Fibroblast of lung (primary cell): ENCODE data around the gene ZNF554. TPM values are rescaled to one million over a fixed set of nuclear protein-coding genes. Genes with fewer than 3 reads are reported as not detected.

Source experiments
- DNase-seq, 2 donors: peaks; one replicate each; pipeline versions ENCODE4 v3.0.0 to v3.0.0-alpha.2; 2010; ENCODE audit warnings: low read depth in 2 of 2
- H2AFZ ChIP-seq: 2 replicates; pipeline ENCODE4 v1.5.1; 2012; ENCODE audit warnings: low read length, control low read depth, inconsistent platforms
- H3K27ac ChIP-seq: 2 replicates; pipeline ENCODE4 v1.5.1; 2011; ENCODE audit warnings: low read length, control low read depth; ENCODE audit not compliant: insufficient read depth
- H3K27me3 ChIP-seq: 2 replicates; pipeline ENCODE4 v1.5.1; 2011; ENCODE audit warnings: mild to moderate bottlenecking, low read length; ENCODE audit not compliant: control insufficient read depth, insufficient read depth
- H3K36me3 ChIP-seq: 2 replicates; pipeline ENCODE4 v1.5.1; 2011; ENCODE audit warnings: low read length; ENCODE audit not compliant: control insufficient read depth, insufficient read depth
- H3K4me1 ChIP-seq: 2 replicates; pipeline ENCODE4 v1.5.1; 2011; ENCODE audit warnings: low read length; ENCODE audit not compliant: control insufficient read depth, insufficient read depth; ENCODE audit errors: extremely low read depth
- H3K4me2 ChIP-seq: 2 replicates; pipeline ENCODE4 v1.5.1; 2011; ENCODE audit warnings: low read length, control low read depth; ENCODE audit not compliant: insufficient read depth; ENCODE audit errors: extremely low read depth
- H3K4me3 ChIP-seq, 4 experiments: fragments of 200-600 bp in 1 of 4; sonication (generic) in 1 of 4; replicated peaks in 1 of 4; 2 replicates each; pipeline ENCODE4 v1.5.1; 2011 to 2016; ENCODE audit warnings: low read length in 4 of 4, low read depth in 3 of 4, mild to moderate bottlenecking in 3 of 4, control low read depth in 2 of 4, inconsistent platforms in 1 of 4, mixed read lengths in 1 of 4; ENCODE audit not compliant: insufficient read depth in 1 of 4; ENCODE audit errors: control extremely low read depth in 1 of 4
- H3K79me2 ChIP-seq: 2 replicates; pipeline ENCODE4 v1.5.1; 2012; ENCODE audit warnings: mild to moderate bottlenecking, low read length, inconsistent platforms; ENCODE audit not compliant: control insufficient read depth, insufficient read depth
- H3K9ac ChIP-seq: 2 replicates; pipeline ENCODE4 v1.5.1; 2011; ENCODE audit warnings: mild to moderate bottlenecking, low read length, control low read depth; ENCODE audit not compliant: insufficient read depth
- H3K9me3 ChIP-seq: 2 replicates; pipeline ENCODE4 v1.5.1; 2012; ENCODE audit warnings: low read depth, low read length; ENCODE audit not compliant: control insufficient read depth, insufficient read depth
- H4K20me1 ChIP-seq: 2 replicates; pipeline ENCODE4 v1.5.1; 2011; ENCODE audit warnings: low read length; ENCODE audit not compliant: control insufficient read depth, insufficient read depth; ENCODE audit errors: extremely low read depth
- CTCF ChIP-seq, 2 donors: IDR thresholded peaks in 1 of 2; conservative IDR thresholded peaks in 1 of 2; 1 replicate in 1 of 2; 2 replicates in 1 of 2; pipeline ENCODE4 v1.5.1; 2011 to 2012; ENCODE audit warnings: low read length in 2 of 2, control low read depth in 1 of 2, inconsistent platforms in 1 of 2, low read depth in 1 of 2, mild to moderate bottlenecking in 1 of 2
- EZH2 ChIP-seq: IDR thresholded peaks from 2 replicates; pipeline ENCODE4 v1.5.1; 2012; ENCODE audit warnings: low read length, control low read depth, mild to moderate bottlenecking; ENCODE audit errors: missing control alignments
- polyA plus RNA-seq, 2 donors: library from polyadenylated mRNA; depleted of rRNA in 1 of 2; stranded (reverse) in 1 of 2; unstranded in 1 of 2; fragments of >200 nt; gene quantifications; 2 replicates each; pipeline ENCODE4 v1.2.1, GENCODE V29; 2011 to 2012; ENCODE audit warnings: missing spikeins in 1 of 2
- total RNA-seq: library from RNA; depleted of rRNA; stranded (reverse); fragments of >200 nt; gene quantifications from 2 replicates; pipeline ENCODE4 v1.2.1, GENCODE V29; 2014

Gene ZNF554
- total and polyA plus RNA-seq, 2 donors (not counting 1 experiment from before 2014, with no cell fraction given) = 2.0 to 5.8 TPM

DNA sequence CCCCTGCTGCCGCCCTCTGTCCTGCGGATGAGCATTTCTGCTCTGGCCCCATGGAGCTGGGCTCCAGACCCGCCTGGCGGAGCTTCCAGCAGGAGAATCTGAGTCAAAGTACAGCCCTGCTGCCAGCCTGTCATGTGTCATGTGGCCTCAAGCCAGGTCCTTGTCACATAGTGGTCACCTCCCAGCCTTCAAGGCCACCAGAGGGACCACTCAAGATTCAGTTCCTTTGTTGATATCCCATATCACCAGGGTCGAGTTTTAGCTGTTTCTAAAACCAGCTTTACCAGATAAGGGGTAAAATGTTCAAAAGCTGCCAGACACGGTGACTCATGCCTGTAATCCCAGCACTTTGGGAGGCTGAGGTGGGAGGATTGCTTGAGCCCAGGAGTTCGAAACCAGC is 20.9 kb upstream of the ZNF554 start:
- H3K4me2 ChIP-seq = no peak overlapping the region
- no peaks in the 10 kb centered on the region for H4K20me1 ChIP-seq
- H3K9me3 ChIP-seq = no peaks in the 10 kb centered on the region
- no peak overlapping the region for H2AFZ ChIP-seq
- TF ChIP-seq EZH2 = no peak
- no peak for TF ChIP-seq CTCF (conservative IDR thresholded peaks at IDR 0.05 in 1 of 2, IDR thresholded peaks at IDR 0.05 in 1 of 2; ENCODE audit: low read depth in 1 of 2, low read length in 2 of 2)
- H3K9ac ChIP-seq = no peak overlapping the region
- H3K27me3 ChIP-seq = no peaks in the 10 kb centered on the region
- H3K4me1 ChIP-seq = no peaks in the 10 kb centered on the region
- no peak overlapping the region for H3K4me3 ChIP-seq
- H3K79me2 ChIP-seq = no peaks in the 10 kb centered on the region
- DNase-seq = no peak
- no peak overlapping the region for H3K27ac ChIP-seq
- peaks cover 30% of the 10 kb centered on the region for H3K36me3 ChIP-seq

DNA sequence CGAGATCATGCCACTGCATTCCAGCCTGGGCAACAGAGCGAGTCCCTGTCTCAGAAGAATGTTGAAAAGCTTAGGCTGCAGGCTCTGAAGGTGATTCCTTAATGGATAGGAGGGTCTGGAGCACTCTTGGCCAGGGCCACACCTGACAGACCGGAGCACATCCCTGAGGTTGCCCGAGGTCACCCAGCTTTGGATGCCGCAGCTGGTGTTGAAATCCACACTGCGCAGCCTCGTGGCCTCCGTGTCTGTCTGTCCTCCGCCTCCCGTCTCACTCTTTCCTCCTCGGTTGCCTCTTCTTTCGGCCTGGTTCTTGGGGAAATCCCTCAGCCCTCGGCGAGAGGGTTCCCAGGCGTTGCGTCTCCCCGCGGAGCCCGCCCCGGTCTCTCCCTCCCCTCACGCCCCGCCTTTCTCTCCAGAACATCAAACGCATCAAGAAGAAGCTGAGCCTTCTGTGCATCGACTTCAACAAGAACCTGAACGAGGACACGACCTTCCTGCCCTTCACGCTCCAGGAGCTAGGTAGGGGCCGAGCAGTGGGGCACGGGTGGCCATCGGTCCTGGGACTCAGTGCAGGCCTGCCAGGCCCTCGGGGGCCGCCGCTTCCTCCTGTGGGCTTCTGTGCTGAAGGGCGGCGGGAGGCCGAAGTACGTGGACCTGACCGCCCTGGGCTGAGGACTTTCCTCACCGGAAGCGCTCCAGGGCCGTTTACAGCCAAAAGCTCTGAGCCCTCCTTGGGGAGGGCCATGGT is 20.2 kb upstream of the ZNF554 start:
- no peak overlapping the region for H3K9ac ChIP-seq
- H3K27ac ChIP-seq = no peak overlapping the region
- no peak overlapping the region for H3K4me3 ChIP-seq
- H3K27me3 ChIP-seq = no peaks in the 10 kb centered on the region
- no peak for DNase-seq
- no peaks in the 10 kb centered on the region for H3K9me3 ChIP-seq
- H4K20me1 ChIP-seq = no peaks in the 10 kb centered on the region
- TF ChIP-seq CTCF (conservative IDR thresholded peaks at IDR 0.05 in 1 of 2, IDR thresholded peaks at IDR 0.05 in 1 of 2; ENCODE audit: low read depth in 1 of 2, low read length in 2 of 2) = no peak
- no peak for TF ChIP-seq EZH2
- H3K4me2 ChIP-seq = no peak overlapping the region
- H2AFZ ChIP-seq = no peak overlapping the region
- H3K4me1 ChIP-seq = no peaks in the 10 kb centered on the region
- H3K79me2 ChIP-seq = no peaks in the 10 kb centered on the region
- H3K36me3 ChIP-seq = peaks cover 30% of the 10 kb centered on the region

DNA sequence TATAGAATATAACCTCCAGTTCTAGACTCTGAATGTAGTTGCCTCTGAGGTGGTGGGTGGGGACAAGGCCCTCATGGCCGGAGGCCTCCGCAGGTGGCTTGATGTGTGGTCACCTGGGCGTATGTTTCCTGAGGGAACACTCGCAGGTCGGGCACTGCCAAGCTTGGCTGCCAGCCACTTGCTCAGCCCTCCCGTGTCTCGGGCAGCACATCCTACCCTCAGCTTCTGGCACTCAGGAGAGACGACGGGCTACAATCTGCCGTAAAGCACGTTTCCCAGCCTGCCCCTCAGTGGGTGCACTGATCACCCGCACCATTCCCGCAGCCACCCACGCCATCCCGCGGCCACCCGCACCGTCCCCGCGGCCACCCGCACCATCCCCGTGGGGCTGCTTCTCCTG is 19.2 kb upstream of the ZNF554 start:
- peaks cover 29% of the 10 kb centered on the region for H3K36me3 ChIP-seq
- no peak for DNase-seq

More for the DNA sequence above, 19.2 kb upstream of the ZNF554 start:
- no peaks in the 10 kb centered on the region for H3K4me1 ChIP-seq
- no peaks in the 10 kb centered on the region for H3K9me3 ChIP-seq
- H3K9ac ChIP-seq = no peak overlapping the region
- no peak overlapping the region for H3K27ac ChIP-seq
- H3K79me2 ChIP-seq = no peaks in the 10 kb centered on the region
- no peaks in the 10 kb centered on the region for H4K20me1 ChIP-seq
- H3K27me3 ChIP-seq = no peaks in the 10 kb centered on the region
- no peak overlapping the region for H2AFZ ChIP-seq
- no peak overlapping the region for H3K4me3 ChIP-seq
- no peak overlapping the region for H3K4me2 ChIP-seq
- no peak for TF ChIP-seq CTCF (conservative IDR thresholded peaks at IDR 0.05 in 1 of 2, IDR thresholded peaks at IDR 0.05 in 1 of 2; ENCODE audit: low read depth in 1 of 2, low read length in 2 of 2)
- TF ChIP-seq EZH2 = no peak
